Measurements from ENCODE around the gene ETDC.

GRCh38 chrX:135324463-135324862, 15.2 kb downstream of the ETDC start:
- no peak for TF ChIP-seq CTCF (conservative IDR thresholded peaks at IDR 0.05; ENCODE audit: low read length)
- TF ChIP-seq EZH2phosphoT487 (IDR thresholded peaks at IDR 0.05; ENCODE audit: borderline replicate concordance, low read depth, low read length), result no peak
